ENCODE measurements around the gene USE1.

GRCh38 chr19:17183271-17183761, 31.8 kb upstream of the USE1 start:
- TF ChIP-seq, protein P1, sequence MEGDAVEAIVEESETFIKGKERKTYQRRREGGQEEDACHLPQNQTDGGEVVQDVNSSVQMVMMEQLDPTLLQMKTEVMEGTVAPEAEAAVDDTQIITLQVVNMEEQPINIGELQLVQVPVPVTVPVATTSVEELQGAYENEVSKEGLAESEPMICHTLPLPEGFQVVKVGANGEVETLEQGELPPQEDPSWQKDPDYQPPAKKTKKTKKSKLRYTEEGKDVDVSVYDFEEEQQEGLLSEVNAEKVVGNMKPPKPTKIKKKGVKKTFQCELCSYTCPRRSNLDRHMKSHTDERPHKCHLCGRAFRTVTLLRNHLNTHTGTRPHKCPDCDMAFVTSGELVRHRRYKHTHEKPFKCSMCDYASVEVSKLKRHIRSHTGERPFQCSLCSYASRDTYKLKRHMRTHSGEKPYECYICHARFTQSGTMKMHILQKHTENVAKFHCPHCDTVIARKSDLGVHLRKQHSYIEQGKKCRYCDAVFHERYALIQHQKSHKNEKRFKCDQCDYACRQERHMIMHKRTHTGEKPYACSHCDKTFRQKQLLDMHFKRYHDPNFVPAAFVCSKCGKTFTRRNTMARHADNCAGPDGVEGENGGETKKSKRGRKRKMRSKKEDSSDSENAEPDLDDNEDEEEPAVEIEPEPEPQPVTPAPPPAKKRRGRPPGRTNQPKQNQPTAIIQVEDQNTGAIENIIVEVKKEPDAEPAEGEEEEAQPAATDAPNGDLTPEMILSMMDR (IDR thresholded peaks at IDR 0.05) = no peak
- TF ChIP-seq POLR2A (IDR thresholded peaks at IDR 0.05) = no peak

All from uterus (tissue), 2 donors.